A549 (cell line): ENCODE data around the gene POGK. TPM values are rescaled to one million over a fixed set of nuclear protein-coding genes. Genes with fewer than 3 reads are reported as not detected.

ENCODE experiments used
- ATAC-seq, 2 experiments: fragments of 200-7000 bp in 1 of 2; fragments of >200 bp in 1 of 2; cut with Nextera tagmentation in 1 of 2; cut with Tn5 transposase in 1 of 2; 3 replicates each; pipeline versions ENCODE4 v1.8.0 to v1.9.1; 2018 to 2020; ENCODE audit warnings: mild to moderate bottlenecking in 1 of 2, moderate library complexity in 1 of 2
- CTCF ChIA-PET: fragments of 300-600 bp; sonication (Branson Sonifier 250); formaldehyde crosslinking; extraction: SDS; loops from one replicate; lab custom pipeline; 2021; ENCODE audit warnings: antibody characterized with exemption, inconsistent platforms; lab: Yijun Ruan, JAX
- POLR2A ChIA-PET: fragments of 350-600 bp; formaldehyde crosslinking; extraction: SDS; loops from one replicate; lab custom pipeline; 2021; ENCODE audit warnings: antibody characterized with exemption, inconsistent platforms; lab: Yijun Ruan, JAX
- DNase-seq, 2 experiments: peaks; one replicate each; pipeline versions ENCODE4 v3.0.0 to v3.0.0-alpha.2; 2011 to 2016; ENCODE audit warnings: low read depth in 1 of 2, low spot score in 1 of 2
- FAIRE-seq: peaks from 2 replicates; lab custom pipeline; 2011; peaks lifted over from hg19 to GRCh38; lab: Jason Lieb, UNC
- H3K27ac ChIP-seq, 2 experiments: fragments of >200 bp; sonication (Bioruptor Twin); formaldehyde crosslinking; 3 replicates each; pipeline ENCODE4 v1.5.1; 2016 to 2017
- H3K4me1 ChIP-seq: fragments of >200 bp; sonication (Bioruptor Twin); formaldehyde crosslinking; 3 replicates; pipeline ENCODE4 v1.6.1; 2016
- H3K4me2 ChIP-seq: fragments of >200 bp; sonication (Bioruptor Twin); formaldehyde crosslinking; 3 replicates; pipeline ENCODE4 v1.6.1; 2016
- H3K4me3 ChIP-seq: fragments of >200 bp; sonication (Bioruptor Twin); formaldehyde crosslinking; 3 replicates; pipeline ENCODE4 v1.5.1; 2016
- H3K9me3 ChIP-seq: fragments of >200 bp; sonication (Bioruptor Twin); formaldehyde crosslinking; 3 replicates; pipeline ENCODE4 v1.6.1; 2016
- ATOH8 ChIP-seq: fragments of 250-450 bp; sonication (Bioruptor Pico); IDR thresholded peaks from 2 replicates; pipeline ENCODE4 v1.5.0; 2020; ENCODE audit warnings: low read depth, mild to moderate bottlenecking, moderate library complexity
- BCL3 ChIP-seq: fragments of >200 bp; sonication (Bioruptor Twin); formaldehyde crosslinking; IDR thresholded peaks from 3 replicates; pipeline ENCODE4 v1.6.1; 2016
- CHD4 ChIP-seq: fragments of 200-600 bp; sonication (generic); IDR thresholded peaks from 2 replicates; pipeline ENCODE4 v1.6.1; 2016; ENCODE audit warnings: antibody characterized with exemption, mild to moderate bottlenecking, borderline replicate concordance
- EHF ChIP-seq: fragments of 250-450 bp; sonication (Bioruptor Pico); IDR thresholded peaks from 2 replicates; pipeline ENCODE4 v1.5.0; 2020; ENCODE audit warnings: mild to moderate bottlenecking
- HDAC2 ChIP-seq: fragments of 200-600 bp; sonication (generic); IDR thresholded peaks from 2 replicates; pipeline ENCODE4 v1.6.1; 2016
- HMGXB4 ChIP-seq: fragments of 250-450 bp; sonication (Bioruptor Pico); IDR thresholded peaks from 2 replicates; pipeline ENCODE4 v1.5.0; 2021; ENCODE audit warnings: mild to moderate bottlenecking, moderate library complexity, borderline replicate concordance
- HOXB5 ChIP-seq: fragments of 250-450 bp; sonication (Bioruptor Pico); IDR thresholded peaks from 2 replicates; pipeline ENCODE4 v1.5.0; 2020; ENCODE audit warnings: mild to moderate bottlenecking, moderate library complexity
- MAFK ChIP-seq: fragments of 450-650 bp; IDR thresholded peaks from 2 replicates; pipeline ENCODE4 v1.6.1; 2014; ENCODE audit not compliant: partially characterized antibody
- MAX ChIP-seq: IDR thresholded peaks from 2 replicates; pipeline ENCODE4 v1.6.1; 2012
- MAZ ChIP-seq: fragments of 150-350 bp; IDR thresholded peaks from 2 replicates; pipeline ENCODE4 v1.6.1; 2014; ENCODE audit warnings: antibody characterized with exemption, low read depth, low read length, borderline replicate concordance
- MYC ChIP-seq: IDR thresholded peaks from 2 replicates; pipeline ENCODE4 v1.6.1; 2012; ENCODE audit warnings: mild to moderate bottlenecking, inconsistent platforms, low read length, improper control_type of control experiment, borderline replicate concordance
- NFE2L2 ChIP-seq: fragments of 150-350 bp; conservative IDR thresholded peaks from 2 replicates; pipeline ENCODE4 v1.6.1; 2014; ENCODE audit warnings: low read length
- NPAS2 ChIP-seq: fragments of 250-450 bp; sonication (Bioruptor Pico); IDR thresholded peaks from 2 replicates; pipeline ENCODE4 v1.8.0; 2022; ENCODE audit warnings: mild to moderate bottlenecking, moderate library complexity, borderline replicate concordance
- NR3C1 ChIP-seq: fragments of >200 bp; sonication (Bioruptor Twin); formaldehyde crosslinking; IDR thresholded peaks from 3 replicates; pipeline ENCODE4 v1.6.1; 2017
- POLR2A ChIP-seq: IDR thresholded peaks from 2 replicates; pipeline ENCODE4 v1.6.1; 2012; ENCODE audit warnings: mild to moderate bottlenecking, low read length
- POLR2AphosphoS2 ChIP-seq: conservative IDR thresholded peaks from 2 replicates; pipeline ENCODE4 v1.6.1; 2012; ENCODE audit warnings: low read length, improper control_type of control experiment, inconsistent platforms
- RCOR1 ChIP-seq: fragments of 150-350 bp; IDR thresholded peaks from 2 replicates; pipeline ENCODE4 v1.6.1; 2014; ENCODE audit warnings: antibody characterized with exemption, low read length, low read depth
- REST ChIP-seq: fragments of 200-600 bp; sonication (generic); IDR thresholded peaks from 2 replicates; pipeline ENCODE4 v1.6.1; 2016; ENCODE audit warnings: antibody characterized with exemption, mild to moderate bottlenecking, moderate library complexity
- RFX5 ChIP-seq: fragments of 450-650 bp; IDR thresholded peaks from 2 replicates; pipeline ENCODE4 v1.7.1; 2014; ENCODE audit warnings: antibody characterized with exemption, mild to moderate bottlenecking, moderate library complexity
- RNF2 ChIP-seq: fragments of 200-600 bp; sonication (generic); IDR thresholded peaks from 2 replicates; pipeline ENCODE4 v1.6.1; 2016; ENCODE audit warnings: low read depth, mild to moderate bottlenecking, antibody characterized with exemption, moderate library complexity, borderline replicate concordance
- SMC3 ChIP-seq: fragments of >200 bp; sonication (Bioruptor Twin); formaldehyde crosslinking; IDR thresholded peaks from 3 replicates; pipeline ENCODE4 v1.6.1; 2018; ENCODE audit warnings: inconsistent platforms
- TFCP2L1 ChIP-seq: fragments of 250-450 bp; sonication (Bioruptor Pico); IDR thresholded peaks from 2 replicates; pipeline ENCODE4 v1.5.0; 2021; ENCODE audit warnings: mild to moderate bottlenecking
- ZC3H11A ChIP-seq: fragments of 450-650 bp; IDR thresholded peaks from 2 replicates; pipeline ENCODE4 v1.6.1; 2014; ENCODE audit warnings: antibody characterized with exemption, mild to moderate bottlenecking
- WGBS: methylation state at CpG from one replicate; pipeline ENCODE4 v1.1.6; 2017; ENCODE audit errors: missing lambda C conversion rate; 5-methylcytosine and 5-hydroxymethylcytosine counted together
- polyA plus RNA-seq, 4 experiments: library from polyadenylated mRNA; depleted of rRNA in 3 of 4; stranded (reverse); fragments of >200 nt; fragmentation: RNase III in 1 of 4; extraction: RNeasy Plus Mini Kit Qiagen cat#74134 plus additional on column Dnase treatment in 1 of 4; gene quantifications; 2 replicates in 3 of 4; 3 replicates in 1 of 4; pipeline ENCODE4 v1.2.3, GENCODE V29; 2011 to 2017

Gene POGK
- polyA plus RNA-seq, 2 of the 4 experiments (the other 2 are of a cell fraction): 27.4 to 37.2 TPM

- DNase-seq (no peak), FAIRE-seq (no peak)
- ChIA-PET CTCF (no interaction called here), POLR2A (no interaction called here)
- no peaks in the 10 kb centered on the region for H3K9me3 ChIP-seq
- no peaks in the 10 kb centered on the region for H3K4me1 ChIP-seq
- TF ChIP-seq MAZ: no peak
- TF ChIP-seq NFE2L2: no peak
- no peak for TF ChIP-seq RFX5
- no peak for TF ChIP-seq EHF (CRISPR knock-in tag)
- TF ChIP-seq RNF2: no peak
- no peak for TF ChIP-seq HDAC2
- TF ChIP-seq ATOH8: no peak
- TF ChIP-seq POLR2A: no peak
- no peak for TF ChIP-seq TFCP2L1
- no peak for TF ChIP-seq BCL3
- TF ChIP-seq MYC: no peak
- TF ChIP-seq MAX: no peak
- TF ChIP-seq, all 56 proteins: peak for 0
- H3K4me2 ChIP-seq: no peak overlapping the region
- 0% methylated on average over 2 of the region's 2 CpGs for WGBS
- H3K4me3 ChIP-seq: no peak overlapping the region
- no peak for ATAC-seq
- no peak overlapping the region for H3K27ac ChIP-seq
Observed at GRCh38 chr1:166811691-166812090, 27.6 kb upstream of the POGK start.

GRCh38 chr1:166813508-166814223, 25.6 kb upstream of the POGK start:
- H3K4me3 ChIP-seq: no peak overlapping the region
- ChIA-PET CTCF (interaction anchor here (1.7 kb wide), 1 partner anchor 26 kb away, joined by 4 read pairs; no protein-coding TSS in a partner anchor), POLR2A (interaction anchor here (1.7 kb wide), 1 partner anchor 25 kb away, joined by 5 read pairs; the partner anchor contains the start of gene POGK)
- ATAC-seq (no peak), DNase-seq (no peak), FAIRE-seq (no peak)
- H3K9me3 ChIP-seq: no peaks in the 10 kb centered on the region
- no peaks in the 10 kb centered on the region for H3K4me1 ChIP-seq
- no peak overlapping the region for H3K4me2 ChIP-seq
- 0% methylated on average over 2 of the region's 2 CpGs for WGBS
- no peak overlapping the region for H3K27ac ChIP-seq
- no peak for TF ChIP-seq NPAS2 (CRISPR knock-in tag)
- no peak for TF ChIP-seq BCL3

GRCh38 chr1:166814611-166815010, 24.7 kb upstream of the POGK start:
- Histone ChIP-seq H3K9me3 (no peaks in the 10 kb centered on the region), H3K4me3 (no peak overlapping the region), H3K27ac (no peak overlapping the region), H3K4me2 (no peak overlapping the region), H3K4me1 (no peaks in the 10 kb centered on the region)
- FAIRE-seq (no peak), ATAC-seq (no peak), DNase-seq (no peak)
- POLR2A ChIA-PET: interaction anchor here (1.7 kb wide), 1 partner anchor 24 kb away, joined by 5 read pairs; the partner anchor contains the start of gene POGK
- WGBS: 0% methylated on average over 2 of the region's 2 CpGs
- CTCF ChIA-PET: interaction anchor here (1.7 kb wide), 1 partner anchor 27 kb away, joined by 4 read pairs; no protein-coding TSS in a partner anchor
- TF ChIP-seq EHF (CRISPR knock-in tag) (no peak), HOXB5 (no peak), RCOR1 (no peak), SMC3 (no peak), HMGXB4 (CRISPR knock-in tag) (no peak), NPAS2 (CRISPR knock-in tag) (no peak), POLR2AphosphoS2 (no peak), NR3C1 (no peak), REST (no peak), MAFK (no peak), ZC3H11A (no peak), ATOH8 (no peak), CHD4 (no peak)
